ENCODE measurements around the gene DTNBP1.

Gene DTNBP1

GRCh38 chr6:15595461-15596173, 67.2 kb downstream of the DTNBP1 start:
- DNase-seq (ENCODE audit: extremely low spot score, insufficient read length, low read depth) (no peak), FAIRE-seq (no peak)

- no peak for FAIRE-seq
- DNase-seq (ENCODE audit: extremely low spot score, insufficient read length, low read depth): no peak
These were observed 68.1 kb downstream of the DTNBP1 start for GRCh38 chr6:15594512-15595259.

DNA sequence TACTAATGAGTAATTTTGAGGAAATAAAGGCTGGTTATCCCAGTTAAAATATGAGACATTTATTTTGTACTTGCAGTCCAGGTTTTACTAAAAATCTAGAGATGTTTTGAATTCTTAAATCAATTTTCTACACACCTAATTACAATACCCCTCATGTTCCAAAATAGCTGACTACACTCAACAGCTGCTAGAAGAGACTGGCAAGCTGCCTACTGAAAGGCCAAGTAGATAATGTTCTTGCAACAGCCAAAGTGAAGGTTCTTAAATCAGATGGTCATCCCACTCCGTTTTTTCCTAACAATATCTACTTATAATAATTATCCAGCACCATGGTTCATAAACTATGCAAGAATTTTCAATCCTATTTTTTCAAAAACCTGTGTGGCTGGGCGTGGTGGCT, 69.0 kb downstream of the DTNBP1 start:
- no peak for DNase-seq (ENCODE audit: extremely low spot score, insufficient read length, low read depth)

DNA sequence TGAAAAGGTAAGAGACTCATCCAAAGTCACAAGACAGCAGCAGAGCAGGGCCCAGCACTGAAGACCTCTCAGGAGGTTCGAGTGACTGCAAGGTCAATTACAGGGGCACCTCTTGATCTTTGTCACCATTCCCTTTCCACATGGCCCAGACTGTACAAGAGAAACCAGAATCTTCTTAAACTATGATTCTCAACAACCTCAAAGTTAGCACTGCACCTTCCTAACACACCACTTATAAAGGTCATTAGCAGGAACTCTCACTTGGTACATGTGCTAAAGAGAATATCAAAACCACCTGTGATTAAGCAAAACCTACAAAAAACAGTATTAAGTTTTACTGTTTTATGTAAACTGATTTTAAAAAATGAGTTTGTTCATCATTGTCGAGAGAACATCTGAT, 70.2 kb downstream of the DTNBP1 start:
- DNase-seq (ENCODE audit: extremely low spot score, insufficient read length, low read depth) (no peak), FAIRE-seq (peak; percentile 21)

More for the DNA sequence above, 69.0 kb downstream of the DTNBP1 start:
- no peak for FAIRE-seq

GRCh38 chr6:15588971-15589634, 73.7 kb downstream of the DTNBP1 start:
- no peak for FAIRE-seq
- DNase-seq (ENCODE audit: extremely low spot score, insufficient read length, low read depth): no peak

- DNase-seq (ENCODE audit: extremely low spot score, insufficient read length, low read depth) (no peak), FAIRE-seq (no peak)
These were observed 76.3 kb downstream of the DTNBP1 start for GRCh38 chr6:15586503-15586902.

DNA sequence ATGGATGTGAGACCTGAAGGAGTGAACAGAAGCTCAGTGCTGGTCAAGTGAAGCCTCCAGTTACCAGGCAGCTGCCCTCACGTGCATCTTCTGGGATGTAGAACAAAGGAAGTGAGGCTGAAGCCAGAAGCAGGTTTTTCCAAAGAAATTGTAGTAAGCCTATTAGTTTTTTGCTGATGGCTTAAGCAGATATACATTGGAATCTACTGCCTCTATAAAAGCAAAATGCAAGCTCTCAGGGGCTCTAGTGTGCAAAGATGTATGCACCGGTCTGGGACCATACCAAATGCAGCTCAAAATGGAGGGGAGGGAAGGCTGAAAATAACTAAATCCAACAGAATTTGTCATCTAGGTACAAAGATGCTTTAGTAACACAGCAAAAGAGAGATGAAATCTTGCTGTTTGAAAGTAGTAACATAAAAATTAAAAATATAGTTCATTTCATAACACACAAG, 77.0 kb downstream of the DTNBP1 start:
- FAIRE-seq: no peak

DNA sequence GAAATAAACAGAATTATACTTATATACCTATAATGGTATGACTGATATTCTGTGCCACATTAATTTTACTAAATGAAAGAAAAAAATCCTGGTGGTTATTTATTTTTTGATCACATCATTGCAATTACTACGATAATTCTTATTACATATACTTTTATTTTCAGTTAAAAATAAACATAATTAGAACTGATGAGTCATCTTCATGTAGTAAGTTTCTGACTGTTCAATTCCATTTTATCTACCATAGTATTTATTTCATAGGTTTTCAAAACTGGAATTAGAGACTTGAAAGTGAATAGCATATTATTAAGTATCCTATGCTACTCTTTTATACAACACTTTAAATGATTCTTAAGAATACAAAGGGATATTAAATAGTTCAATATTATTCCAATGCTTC, 80.3 kb downstream of the DTNBP1 start:
- DNase-seq (ENCODE audit: extremely low spot score, insufficient read length, low read depth) (no peak), FAIRE-seq (no peak)

More for the DNA sequence above, 77.0 kb downstream of the DTNBP1 start:
- no peak for DNase-seq (ENCODE audit: extremely low spot score, insufficient read length, low read depth)

DNA sequence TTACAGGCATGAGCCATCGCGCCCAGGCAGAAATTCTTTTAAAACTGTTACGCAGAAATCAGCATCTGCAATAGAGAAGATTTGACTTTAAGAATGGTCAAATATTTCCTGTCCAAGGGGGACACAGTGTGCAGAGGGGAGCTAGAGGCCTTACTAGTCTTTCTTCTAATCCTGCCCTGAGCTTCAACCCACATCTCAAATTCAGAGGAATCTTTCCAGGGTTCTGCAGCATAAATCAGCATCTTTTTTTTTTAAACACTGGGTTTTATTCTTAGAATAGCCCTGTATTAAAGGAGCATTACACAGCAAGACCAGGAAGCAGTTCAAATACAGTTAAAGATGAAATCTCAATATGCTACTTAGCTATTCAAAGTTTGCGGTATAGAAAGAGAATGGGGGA, 81.1 kb downstream of the DTNBP1 start:
- DNase-seq (ENCODE audit: extremely low spot score, insufficient read length, low read depth): no peak
- no peak for FAIRE-seq

- DNase-seq (ENCODE audit: extremely low spot score, insufficient read length, low read depth) (no peak), FAIRE-seq (no peak)
These were observed 82.5 kb downstream of the DTNBP1 start for GRCh38 chr6:15580326-15580725.

DNA sequence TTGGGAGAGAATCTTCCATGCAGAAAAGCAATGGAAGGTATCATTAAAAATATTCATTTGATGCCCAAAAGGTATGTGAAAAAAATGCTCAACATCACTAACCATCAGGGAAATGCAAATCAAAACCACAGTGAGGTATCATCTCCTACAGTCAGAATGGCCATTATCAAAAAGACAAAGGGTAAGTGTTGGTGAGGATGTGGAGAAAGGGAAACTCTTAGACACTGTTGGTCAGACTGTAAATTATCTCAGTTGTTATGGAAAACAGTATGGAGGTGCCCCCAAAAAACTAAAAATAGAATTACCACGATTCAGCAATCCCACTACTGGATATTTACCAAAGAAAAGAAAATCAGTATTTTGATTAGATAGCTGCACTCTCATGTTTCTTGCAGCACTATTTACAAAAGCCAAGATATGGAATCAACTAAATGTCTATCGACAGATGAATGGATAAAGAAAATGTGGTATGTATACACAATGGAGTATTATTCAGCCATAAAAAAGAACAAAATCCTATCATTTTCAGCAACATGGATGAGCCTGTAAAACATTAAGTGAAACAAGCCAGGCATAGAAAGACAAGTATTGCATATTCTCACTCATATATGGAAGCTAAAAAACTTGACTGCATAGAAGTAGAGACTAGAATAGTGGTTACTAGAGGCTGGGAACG, 84.0 kb downstream of the DTNBP1 start:
- FAIRE-seq (peak; percentile 77), DNase-seq (ENCODE audit: extremely low spot score, insufficient read length, low read depth) (no peak)

DNA sequence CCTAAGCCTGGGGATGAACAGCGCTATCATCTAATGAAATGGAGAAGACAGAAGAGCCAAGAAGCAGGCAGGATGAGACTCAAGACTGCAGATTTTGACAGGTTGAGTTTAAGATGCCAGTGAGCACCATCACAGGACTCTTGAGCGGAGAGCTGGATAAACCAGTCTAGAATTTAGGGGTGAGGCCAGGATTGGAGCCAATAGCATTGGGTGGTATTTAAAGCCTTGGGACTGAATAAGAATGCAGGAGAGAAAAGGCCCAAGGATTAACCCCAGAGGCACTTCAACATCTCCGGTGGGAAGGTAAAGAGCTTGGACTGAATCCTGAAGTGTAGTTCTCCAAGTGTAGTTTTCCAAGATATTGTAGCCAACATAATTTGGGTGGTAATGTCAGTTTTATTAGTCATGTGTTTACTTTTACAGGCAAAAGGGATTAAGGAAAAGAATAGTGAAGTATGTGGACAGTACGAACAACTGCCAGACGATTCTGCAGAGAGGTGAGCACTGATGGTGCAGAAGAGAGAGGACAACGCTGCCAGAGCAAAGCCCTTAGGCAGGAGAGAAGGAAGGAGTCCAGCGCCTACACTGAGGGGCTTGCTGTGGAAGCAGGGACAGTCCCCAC, 85.2 kb downstream of the DTNBP1 start:
- DNase-seq (ENCODE audit: extremely low spot score, insufficient read length, low read depth): no peak
- FAIRE-seq: no peak

GRCh38 chr6:15577106-15577505, 85.7 kb downstream of the DTNBP1 start:
- DNase-seq (ENCODE audit: extremely low spot score, insufficient read length, low read depth): no peak
- no peak for FAIRE-seq

DNA sequence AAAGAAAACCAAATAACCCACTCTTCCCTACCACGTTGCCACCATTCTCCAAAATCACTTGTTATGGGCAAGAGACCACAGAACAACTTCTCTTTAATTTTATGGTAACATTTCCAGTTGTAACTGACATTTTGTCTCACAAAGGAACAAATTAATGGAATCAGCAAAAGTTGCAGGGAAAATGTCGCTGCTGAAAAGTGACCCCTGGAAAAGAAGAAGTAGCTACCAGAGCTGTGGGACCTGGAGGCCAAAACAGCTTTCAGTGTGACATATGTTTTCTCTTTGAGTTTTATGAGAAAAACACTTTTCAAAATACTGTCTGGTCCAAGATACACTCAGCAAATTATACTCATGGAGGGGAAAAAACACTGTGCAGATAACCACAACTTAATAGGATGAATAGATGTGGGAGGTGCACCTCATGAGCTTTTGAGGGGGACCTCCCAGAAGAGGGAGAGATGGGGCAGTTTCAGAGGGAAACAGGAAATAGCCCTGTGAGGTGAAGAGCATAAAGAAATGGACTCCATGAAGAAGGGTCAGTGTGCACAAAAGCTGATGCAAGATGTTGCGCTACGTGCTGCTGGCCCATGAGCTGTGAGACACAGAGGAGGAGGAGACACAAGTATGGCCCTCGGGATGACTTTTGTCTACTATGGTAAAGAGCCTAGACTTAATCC, 87.3 kb downstream of the DTNBP1 start:
- DNase-seq (ENCODE audit: extremely low spot score, insufficient read length, low read depth) (no peak), FAIRE-seq (no peak)

DNA sequence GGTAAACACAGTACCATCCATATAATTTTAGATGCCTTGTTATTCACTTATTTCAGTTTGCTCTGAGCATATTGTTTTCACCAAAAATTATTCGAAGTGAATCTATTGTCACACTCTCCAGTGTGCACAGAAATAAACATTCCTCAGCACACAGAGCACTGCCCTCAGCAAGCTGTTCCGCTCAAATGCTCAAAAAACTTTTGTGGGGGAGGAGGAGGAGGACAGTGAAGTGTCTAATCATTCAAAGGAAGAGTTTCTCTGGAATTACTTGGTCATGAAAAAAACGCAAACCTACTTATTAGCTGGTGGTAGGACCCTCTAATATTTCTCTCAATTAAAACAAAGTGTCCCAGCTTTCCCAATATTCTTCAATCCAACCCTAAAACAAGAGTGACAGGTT, 88.3 kb downstream of the DTNBP1 start:
- FAIRE-seq: no peak
- DNase-seq (ENCODE audit: extremely low spot score, insufficient read length, low read depth): no peak

DNA sequence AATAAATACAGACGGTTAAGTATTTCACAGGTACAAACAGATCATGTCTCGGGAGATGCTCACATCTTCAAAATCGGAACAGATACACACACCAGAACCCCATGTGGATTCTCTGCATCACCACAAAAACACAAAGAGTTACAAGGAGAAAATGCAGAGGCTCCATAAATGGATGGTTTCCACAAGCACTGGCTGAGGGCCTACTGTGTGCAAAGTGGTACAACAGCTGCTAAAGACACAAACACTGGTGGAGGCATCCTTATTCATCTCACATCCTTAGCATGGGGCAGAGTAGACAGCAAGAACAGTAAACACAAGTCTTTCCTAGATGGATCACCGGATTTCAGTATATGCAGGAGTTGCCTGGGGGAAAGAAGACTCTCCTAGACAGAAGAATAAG, 88.8 kb downstream of the DTNBP1 start:
- DNase-seq (ENCODE audit: extremely low spot score, insufficient read length, low read depth) (no peak), FAIRE-seq (no peak)

GRCh38 chr6:15573384-15573783, 89.4 kb downstream of the DTNBP1 start:
- DNase-seq (ENCODE audit: extremely low spot score, insufficient read length, low read depth): no peak
- FAIRE-seq: no peak

DNA sequence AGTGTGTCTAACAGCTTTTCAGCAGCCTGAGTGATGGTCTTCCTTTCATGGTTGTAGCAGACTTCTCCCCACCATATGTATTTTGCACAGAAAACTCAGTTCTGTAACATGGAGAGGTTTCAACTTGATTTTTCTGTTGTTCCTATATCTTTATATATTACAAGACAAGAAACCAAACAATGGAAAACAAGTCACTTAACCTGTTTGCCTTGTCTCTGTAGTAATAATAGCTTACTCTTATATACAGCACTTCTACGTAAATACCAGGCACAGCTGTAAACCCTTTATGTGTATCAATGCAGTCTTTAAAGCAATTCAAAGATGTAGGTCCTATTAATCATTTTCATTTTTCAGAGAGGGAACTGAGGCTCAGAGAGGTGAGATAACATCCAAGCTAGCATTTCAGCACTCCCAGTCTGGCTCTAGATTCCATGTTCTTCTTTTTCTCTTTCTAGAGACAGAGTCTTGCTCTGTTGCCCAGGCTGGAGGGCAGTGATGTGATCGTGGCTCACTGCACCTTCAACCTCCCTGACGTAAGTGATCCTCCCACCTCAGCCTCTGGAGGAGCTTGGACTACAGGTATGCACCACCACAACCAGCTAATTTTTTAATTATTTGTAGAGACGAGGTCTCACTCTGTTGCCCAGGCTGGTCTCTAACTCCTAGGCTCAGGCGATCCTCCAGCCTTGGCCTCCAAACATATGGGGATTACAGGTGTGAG, 90.4 kb downstream of the DTNBP1 start:
- FAIRE-seq (no peak), DNase-seq (ENCODE audit: extremely low spot score, insufficient read length, low read depth) (no peak)

GRCh38 chr6:15570171-15570570, 92.7 kb downstream of the DTNBP1 start:
- DNase-seq (ENCODE audit: extremely low spot score, insufficient read length, low read depth): no peak
- FAIRE-seq: no peak

Measured in GM18507 (cell line).